ENCODE data around the gene ASB13. TPM values are rescaled to one million over a fixed set of nuclear protein-coding genes. Genes with fewer than 3 reads are reported as not detected.

ASB13 gene
- total RNA-seq, 1 donor from 2014 or later: 10.2 TPM

DNA sequence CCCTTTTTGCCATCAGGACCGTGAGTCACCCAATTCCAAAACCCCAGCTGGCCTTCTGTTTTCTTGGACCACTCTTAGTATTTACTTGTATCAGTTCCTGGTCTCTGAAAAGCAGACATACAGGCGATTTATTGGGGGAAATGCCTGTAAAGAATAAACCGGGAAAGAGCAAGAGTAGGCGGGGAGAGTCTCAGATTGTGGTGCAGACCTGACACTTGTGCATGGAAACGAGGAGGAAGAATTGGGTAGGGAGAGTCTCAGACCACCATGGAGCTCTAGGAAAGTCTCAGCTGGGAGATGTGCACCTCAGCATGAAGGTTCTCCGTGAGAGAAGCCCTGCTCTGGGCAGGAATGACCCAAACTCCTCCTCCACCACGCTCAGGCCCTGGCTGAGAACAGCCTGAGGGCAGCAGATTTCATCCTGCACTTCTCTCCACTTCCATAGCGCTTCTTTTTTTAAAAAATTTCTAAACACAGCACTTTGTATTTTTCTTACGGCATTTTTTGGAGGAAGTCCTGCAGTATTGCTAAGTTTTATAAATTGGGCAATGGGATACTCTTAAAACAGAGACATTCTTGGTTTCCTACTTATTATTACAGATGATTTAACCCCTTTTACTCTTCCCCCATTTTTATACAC is 12.1 kb upstream of the ASB13 start:
- intact Hi-C loops (cut with DNase I): no loop called here
- DNase-seq (ENCODE audit: low spot score): no peak

DNA sequence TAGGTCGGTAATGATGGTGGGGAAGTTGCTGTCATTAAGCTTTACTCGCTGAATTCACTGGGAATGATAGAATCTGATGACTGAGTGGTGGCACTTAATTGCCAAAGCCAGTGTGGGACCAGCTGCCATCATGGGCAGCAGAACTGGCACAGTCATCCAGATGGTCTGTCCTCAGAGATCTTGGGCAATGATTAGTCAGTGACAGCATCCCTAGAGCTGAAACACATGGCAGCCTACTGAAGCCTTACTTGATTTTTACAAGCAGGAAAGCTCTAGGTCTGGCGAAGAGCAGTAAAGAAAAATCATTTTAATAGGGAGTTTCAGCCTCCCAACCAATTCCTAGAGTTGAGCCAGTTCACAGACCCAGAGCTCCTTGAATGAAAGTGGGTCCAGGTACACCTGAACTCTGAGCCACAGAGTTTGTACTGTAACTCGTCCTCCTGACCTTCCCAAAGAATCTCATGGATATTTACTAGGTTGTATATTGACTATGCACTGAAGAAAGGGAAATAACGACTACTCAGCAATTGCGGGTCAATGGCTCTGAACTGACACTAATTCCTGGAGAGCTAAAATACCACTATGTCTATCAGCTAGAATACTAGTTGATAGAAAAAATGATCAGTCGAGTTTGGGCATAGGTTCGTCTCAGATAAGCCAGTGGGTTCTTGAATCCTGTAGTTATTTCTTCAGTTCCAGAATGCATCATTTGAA is 4.4 kb upstream of the ASB13 start:
- DNase-seq (ENCODE audit: low spot score): no peak
- intact Hi-C loops (cut with DNase I): no loop called here

DNA sequence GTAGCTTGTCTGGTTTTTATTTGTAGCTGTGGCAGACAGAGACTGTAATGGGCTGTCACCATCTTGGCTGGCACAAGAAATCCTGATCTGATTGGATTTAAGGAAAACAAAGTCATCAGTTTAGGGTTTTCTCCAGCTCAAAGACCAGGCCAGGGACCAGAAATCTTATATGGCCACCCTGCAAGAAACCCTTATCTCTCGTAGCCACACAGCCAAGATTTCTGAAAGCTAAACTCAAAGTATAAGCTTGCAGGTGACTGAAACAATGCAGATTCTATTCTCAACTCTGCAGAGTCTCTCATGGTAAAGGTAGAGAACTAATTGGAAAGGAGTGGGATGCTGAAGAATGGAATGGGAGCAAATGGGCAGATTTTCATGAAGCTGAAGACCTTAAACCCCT is 3.2 kb upstream of the ASB13 start:
- intact Hi-C loops (cut with DNase I): no loop called here
- DNase-seq (ENCODE audit: low spot score): no peak

DNA sequence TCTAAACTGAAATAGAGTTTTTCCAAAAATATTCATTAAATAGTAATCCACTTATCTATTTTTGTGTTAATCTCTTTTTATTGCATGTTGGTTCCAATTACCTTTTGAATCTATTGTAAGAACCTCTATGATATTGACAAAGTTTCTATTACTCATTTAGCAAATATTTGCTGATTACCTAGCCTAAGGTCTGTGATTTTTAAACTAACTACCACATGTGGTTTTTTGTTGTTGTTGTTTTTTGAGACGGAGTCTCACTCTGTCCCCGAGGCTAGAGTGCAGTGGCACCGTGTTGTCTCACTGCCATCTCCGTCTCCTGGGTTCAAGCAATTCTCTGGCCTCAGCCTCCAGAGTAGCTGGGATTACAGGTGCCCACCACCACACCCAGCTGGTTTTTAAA is 2.0 kb upstream of the ASB13 start:
- intact Hi-C loops (cut with DNase I): no loop called here
- DNase-seq (ENCODE audit: low spot score): no peak

DNA sequence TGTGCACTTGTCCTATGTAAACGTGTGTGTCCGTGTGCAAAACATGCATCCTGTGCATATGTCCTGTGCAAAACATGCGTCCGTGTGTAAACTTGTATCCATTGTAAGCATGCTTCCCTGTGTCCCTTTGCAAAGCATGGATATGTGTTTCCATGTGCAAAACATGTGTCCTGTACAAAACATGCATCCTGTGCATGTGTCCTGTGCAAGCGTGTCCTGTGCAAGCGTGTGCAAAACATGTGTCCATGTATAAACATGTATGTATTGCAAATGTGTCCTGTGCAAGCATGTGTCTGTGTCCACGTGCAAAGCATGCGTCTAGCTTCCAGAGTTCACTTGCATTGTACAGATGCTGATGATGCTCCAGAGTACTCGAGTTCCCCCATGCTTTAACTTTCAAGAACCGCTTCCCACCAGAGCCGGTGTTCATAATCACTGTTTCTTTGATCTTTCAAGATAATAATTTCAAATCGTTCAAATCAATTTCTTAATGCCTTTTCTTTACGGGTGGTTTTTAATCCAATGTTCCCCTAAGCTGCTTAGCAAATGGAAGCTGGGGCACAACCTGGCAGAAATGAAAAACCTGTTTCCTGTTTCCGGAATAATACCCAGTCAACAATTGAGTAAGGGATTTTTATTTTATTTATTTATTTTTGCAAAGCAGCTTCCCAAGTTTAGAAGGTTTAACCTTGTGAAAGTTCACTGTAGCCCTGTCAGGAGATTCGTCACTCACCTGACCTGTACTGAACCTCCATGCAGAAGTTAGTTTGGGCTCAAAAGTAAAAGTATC is 641 bp upstream of the ASB13 start:
- no peak for DNase-seq (ENCODE audit: low spot score)
- intact Hi-C loops (cut with DNase I): no loop called here

DNA sequence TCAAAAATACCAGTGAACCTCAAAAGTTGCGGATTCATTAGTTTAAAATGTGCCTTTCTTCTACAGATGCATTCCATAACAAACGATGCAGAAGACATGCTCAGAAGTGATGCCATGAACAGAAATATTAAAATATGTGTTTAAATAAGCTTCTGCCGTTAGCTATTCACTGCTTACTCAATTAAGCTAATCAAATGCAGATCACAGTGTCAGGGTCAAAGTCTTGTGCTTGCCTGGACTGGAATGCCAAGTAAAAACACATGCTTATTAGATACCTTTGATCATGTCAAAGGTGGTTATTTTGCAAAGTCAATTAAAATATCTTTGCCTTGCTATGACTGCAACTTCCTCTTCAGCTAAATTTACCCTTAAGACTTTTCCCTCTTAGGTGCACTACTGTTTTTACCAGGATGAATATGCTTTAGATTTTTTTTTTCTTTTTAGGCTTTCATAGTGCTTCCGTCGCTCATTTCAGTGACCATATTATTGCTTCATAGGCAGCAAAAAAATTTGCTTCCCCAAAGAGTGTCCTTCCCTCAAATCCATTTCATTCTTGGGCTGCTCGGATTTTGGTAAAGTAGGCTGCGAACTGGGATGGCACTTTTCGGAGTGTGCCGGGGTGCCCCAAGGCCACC is 905 bp downstream of the ASB13 start:
- intact Hi-C loops (cut with DNase I): no loop called here
- no peak for DNase-seq (ENCODE audit: low spot score)

DNA sequence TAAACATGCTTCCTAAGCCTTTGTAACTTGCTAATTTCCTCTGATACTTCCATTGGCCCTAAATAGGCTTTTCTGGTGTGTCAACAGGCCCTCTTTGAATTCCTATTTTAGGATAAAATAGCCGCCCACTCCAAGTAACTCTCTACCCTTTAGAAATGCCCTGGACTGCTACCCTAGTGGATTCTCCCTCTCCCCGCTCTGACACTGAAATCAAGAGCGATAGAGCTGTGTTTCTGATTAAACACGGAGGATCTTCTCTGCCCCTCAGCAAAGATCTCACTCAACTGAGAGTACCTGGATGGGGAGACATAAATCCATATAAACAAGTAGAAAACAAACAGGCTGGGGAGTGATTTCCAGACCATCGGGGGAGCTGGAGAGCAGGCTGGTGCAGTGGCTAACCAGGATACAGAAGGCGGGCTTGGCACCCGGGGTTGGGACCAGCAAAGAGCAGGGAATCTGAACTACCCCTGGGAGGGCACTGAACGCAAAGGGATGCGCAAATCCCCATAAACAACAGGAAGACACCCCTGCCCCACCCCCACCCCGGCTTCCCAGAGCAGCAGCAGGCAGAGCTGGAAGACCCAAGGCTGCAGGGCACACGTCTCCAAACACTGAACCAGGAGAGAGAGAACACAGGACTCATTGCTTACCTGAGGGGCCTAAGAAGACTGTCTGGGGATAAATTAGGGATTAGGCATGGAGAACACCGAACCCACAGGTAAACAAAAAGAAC is 2.5 kb downstream of the ASB13 start:
- no peak for DNase-seq (ENCODE audit: low spot score)

GRCh38 chr10:5662708-5663579 is 3.5 kb downstream of the ASB13 start:
- DNase-seq (ENCODE audit: low spot score): no peak

More for the DNA sequence above, 2.5 kb downstream of the ASB13 start:
- intact Hi-C loops (cut with DNase I): no loop called here

DNA sequence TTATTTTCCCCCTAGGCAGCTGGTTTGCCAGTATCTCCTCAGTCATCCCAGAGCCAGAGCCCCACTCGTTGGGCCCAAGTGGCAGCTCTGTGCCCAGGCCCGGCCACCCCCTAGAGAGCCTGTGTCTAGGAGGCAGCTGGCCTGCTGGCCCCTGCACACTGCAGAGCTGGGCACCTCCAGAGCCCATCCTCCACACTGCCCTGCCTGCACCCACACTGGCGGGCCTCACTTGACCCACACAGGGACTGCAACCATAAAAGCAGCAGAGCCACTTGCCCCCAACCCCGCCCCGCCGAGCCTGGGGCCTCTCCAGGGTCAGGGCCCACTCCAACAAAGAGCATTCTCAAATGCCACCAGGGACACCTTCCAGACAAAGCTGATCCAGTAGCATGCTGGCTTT is 5.4 kb downstream of the ASB13 start:
- no peak for DNase-seq (ENCODE audit: low spot score)
- intact Hi-C loops (cut with DNase I): no loop called here

More at GRCh38 chr10:5662708-5663579, 3.5 kb downstream of the ASB13 start:
- intact Hi-C loops (cut with DNase I): no loop called here

DNA sequence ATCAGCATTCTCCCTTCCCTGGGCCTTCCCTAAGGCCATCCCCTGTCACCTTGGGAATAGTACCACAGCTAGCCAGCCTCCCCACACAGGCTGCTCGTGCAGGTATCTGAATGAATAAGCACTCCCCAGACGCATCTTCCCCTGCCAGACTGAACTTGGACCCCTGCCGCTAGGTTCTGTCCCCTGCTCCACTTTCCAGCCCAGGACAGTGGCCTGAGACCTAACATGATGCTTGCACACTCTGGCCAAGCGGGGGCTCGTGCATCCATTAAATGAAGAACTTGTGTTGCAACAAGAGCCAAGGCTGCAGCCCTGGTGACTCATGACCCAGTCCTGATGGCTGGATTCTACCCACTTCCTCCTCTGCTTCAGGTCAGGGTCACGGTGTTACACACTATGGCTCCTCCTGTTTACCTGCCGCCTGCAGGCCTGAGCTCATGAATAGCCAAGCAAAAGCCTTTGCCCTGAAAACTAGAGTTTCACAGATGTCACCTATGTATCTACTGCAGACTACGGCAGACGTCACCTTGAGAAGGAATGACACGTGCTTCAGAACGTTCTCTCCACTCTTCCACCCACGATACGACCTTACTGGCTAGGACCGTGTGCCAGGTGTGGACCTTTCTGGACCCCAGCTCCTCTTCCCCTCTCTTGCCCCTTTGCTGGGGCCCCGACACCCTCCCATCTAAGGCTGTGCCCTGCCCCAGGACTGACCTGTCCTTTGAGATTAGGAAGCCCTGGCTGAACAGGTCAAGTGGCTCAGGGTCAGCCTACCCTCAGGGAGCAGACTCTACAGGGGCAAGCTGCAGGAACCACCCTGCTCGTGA is 6.5 kb downstream of the ASB13 start:
- intact Hi-C loops (cut with DNase I): no loop called here
- DNase-seq (ENCODE audit: low spot score): no peak

DNA sequence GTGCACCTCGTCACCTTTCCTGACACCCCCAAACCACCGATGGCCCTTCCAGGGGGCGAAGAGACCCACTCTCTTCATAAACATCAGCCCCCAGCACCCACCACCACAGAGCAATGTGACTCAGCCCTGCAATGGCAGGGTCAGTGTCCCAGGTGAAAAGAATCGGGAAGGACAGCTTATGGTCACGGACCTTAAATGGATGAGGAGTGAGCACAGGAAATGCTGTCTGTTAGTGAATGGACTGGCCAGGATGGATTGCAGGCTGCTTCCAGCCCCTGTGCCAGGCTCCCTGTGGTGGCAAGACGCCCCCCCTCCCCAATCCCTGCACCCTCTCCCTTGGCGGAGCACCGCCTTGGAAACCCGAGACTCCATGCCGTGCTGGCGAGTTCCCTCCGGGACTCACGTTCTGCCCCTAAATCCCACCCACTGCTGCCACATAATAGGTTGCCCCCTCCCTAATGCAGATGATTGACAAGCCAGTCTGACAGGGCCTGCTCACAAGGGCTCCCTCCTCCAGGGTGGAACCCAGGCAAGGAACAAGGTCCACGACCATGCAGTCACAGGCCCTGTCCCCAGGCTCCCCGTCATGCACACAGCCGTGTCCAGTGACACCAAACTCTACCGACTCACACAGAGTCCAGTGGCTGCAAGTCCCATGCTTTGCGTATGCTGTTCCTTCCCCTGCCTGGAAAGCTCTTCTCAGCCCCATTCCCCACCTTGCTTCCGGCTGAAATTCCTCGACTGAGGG is 7.3 kb downstream of the ASB13 start:
- no peak for DNase-seq (ENCODE audit: low spot score)
- intact Hi-C loops (cut with DNase I): no loop called here

GRCh38 chr10:5656737-5657579 is 9.4 kb downstream of the ASB13 start:
- intact Hi-C loops (cut with DNase I): no loop called here
- DNase-seq (ENCODE audit: low spot score): no peak

GRCh38 chr10:5655121-5655520 is 11.3 kb downstream of the ASB13 start:
- intact Hi-C loops (cut with DNase I): no loop called here
- peak; percentile 61 for DNase-seq (ENCODE audit: low spot score)

DNA sequence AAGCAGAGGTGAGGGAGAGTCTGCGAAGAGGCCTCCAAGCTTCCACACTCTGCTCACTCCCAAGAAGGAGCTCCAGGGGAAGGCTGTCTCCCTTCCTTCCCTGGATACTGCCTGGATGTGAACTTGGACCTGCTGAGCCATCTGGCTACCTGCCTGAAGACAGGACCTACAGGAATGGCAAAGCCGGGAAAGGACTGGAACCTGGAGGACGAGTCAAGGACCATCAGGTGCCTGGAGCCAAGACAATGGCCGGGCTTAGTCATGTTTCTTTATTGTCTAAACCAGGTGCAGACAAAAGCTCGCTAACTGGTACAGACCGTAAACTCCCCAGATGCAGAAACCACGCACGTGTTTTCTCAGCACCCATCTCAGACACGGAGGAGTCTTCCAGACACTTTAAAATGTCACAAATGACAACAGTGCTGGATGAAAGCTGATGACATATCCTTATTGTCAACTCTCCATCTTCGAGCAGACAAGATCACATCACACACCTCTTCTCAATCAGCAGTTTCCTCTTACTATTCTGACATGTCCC is 12.1 kb downstream of the ASB13 start:
- intact Hi-C loops (cut with DNase I): no loop called here

GRCh38 chr10:5652746-5653145 is 13.6 kb downstream of the ASB13 start:
- intact Hi-C loops (cut with DNase I): no loop called here
- no peak for DNase-seq (ENCODE audit: low spot score)

More for the DNA sequence above, 12.1 kb downstream of the ASB13 start:
- peak; percentile 35 for DNase-seq (ENCODE audit: low spot score)

- peak; percentile 17 for DNase-seq (ENCODE audit: low spot score)
- intact Hi-C loops (cut with DNase I): no loop called here
These were observed 15.0 kb downstream of the ASB13 start for GRCh38 chr10:5651388-5651764.

Data from cardiac septum (tissue), 1 donor.